ENCODE results near the gene ZP3. TPM values are rescaled to one million over a fixed set of nuclear protein-coding genes. Genes with fewer than 3 reads are reported as not detected.

The ZP3 gene
- total RNA-seq, 2 experiments from 2014 or later = 0.48 to 2.0 TPM

GRCh38 chr7:76396864-76397263 is 27.9 kb upstream of the ZP3 start:
- Histone ChIP-seq H3K79me2 (ENCODE audit: insufficient read depth, low read depth, low read length) (no peaks in the 10 kb centered on the region), H3K4me3 (ENCODE audit: low read depth, low read length, poor library complexity, severe bottlenecking) (peak overlapping the region; percentile 53), H3K4me2 (ENCODE audit: low read length) (peak overlapping the region; percentile 67), H2AFZ (ENCODE audit: low read length) (peak overlapping the region; percentile 75; the same call in 1 of the 2 replicates), H3K4me1 (ENCODE audit: insufficient read depth, low read length, poor library complexity, severe bottlenecking) (peaks cover 23% of the 10 kb centered on the region), H3K9me3 (ENCODE audit: low read length) (no peaks in the 10 kb centered on the region), H3K27ac (ENCODE audit: low read depth, low read length, poor library complexity, severe bottlenecking) (no peak overlapping the region), H3K9me2 (ENCODE audit: insufficient read depth, low read length) (no peaks in the 10 kb centered on the region), H3K36me3 (ENCODE audit: insufficient read depth, low read length) (no peaks in the 10 kb centered on the region), H4K20me1 (ENCODE audit: insufficient read depth, low read length) (no peaks in the 10 kb centered on the region)
- no peak for DNase-seq (ENCODE audit: low spot score)
- CTCF ChIA-PET (ENCODE audit: unreplicated experiment) = no interaction called here
- POLR2A ChIA-PET = no interaction called here
- intact Hi-C loops (cut with micrococcal nuclease; ENCODE audit: unreplicated experiment) = no loop called here
- TF ChIP-seq CTCF (conservative IDR thresholded peaks at IDR 0.05; ENCODE audit: low read length) (no peak), EZH2phosphoT487 (IDR thresholded peaks at IDR 0.05; ENCODE audit: borderline replicate concordance, low read depth, low read length) (no peak)
- no TSS peak for BruUV-seq (replicated peaks)

- peak overlapping the region; percentile 75; the same call in 1 of the 2 replicates for H2AFZ ChIP-seq (ENCODE audit: low read length)
- H3K9me3 ChIP-seq (ENCODE audit: low read length) = no peaks in the 10 kb centered on the region
Observed at GRCh38 chr7:76397409-76398183, 27.2 kb upstream of the ZP3 start.

More at GRCh38 chr7:76397409-76398183, 27.2 kb upstream of the ZP3 start:
- no peaks in the 10 kb centered on the region for H4K20me1 ChIP-seq (ENCODE audit: insufficient read depth, low read length)
- TF ChIP-seq EZH2phosphoT487 (IDR thresholded peaks at IDR 0.05; ENCODE audit: borderline replicate concordance, low read depth, low read length) (no peak), CTCF (conservative IDR thresholded peaks at IDR 0.05; ENCODE audit: low read length) (no peak)
- no peaks in the 10 kb centered on the region for H3K36me3 ChIP-seq (ENCODE audit: insufficient read depth, low read length)
- ChIA-PET CTCF (ENCODE audit: unreplicated experiment) (no interaction called here), POLR2A (no interaction called here)
- H3K4me2 ChIP-seq (ENCODE audit: low read length) = peak overlapping the region; percentile 67
- no TSS peak for BruUV-seq (replicated peaks)
- no peaks in the 10 kb centered on the region for H3K9me2 ChIP-seq (ENCODE audit: insufficient read depth, low read length)
- peaks cover 20% of the 10 kb centered on the region for H3K4me1 ChIP-seq (ENCODE audit: insufficient read depth, low read length, poor library complexity, severe bottlenecking)
- H3K27ac ChIP-seq (ENCODE audit: low read depth, low read length, poor library complexity, severe bottlenecking) = no peak overlapping the region
- H3K79me2 ChIP-seq (ENCODE audit: insufficient read depth, low read depth, low read length) = no peaks in the 10 kb centered on the region
- DNase-seq (ENCODE audit: low spot score) = peak; percentile 58
- intact Hi-C loops (cut with micrococcal nuclease; ENCODE audit: unreplicated experiment) = no loop called here
- H3K4me3 ChIP-seq (ENCODE audit: low read depth, low read length, poor library complexity, severe bottlenecking) = peak overlapping the region; percentile 53

All from OCI-LY7 (cell line).